ENCODE results near the gene PCBP2.
A peak's percentile ranks its signal among the peaks of the same experiment; 100 is the strongest.

The PCBP2 gene

GRCh38 chr12:53507603-53507885 lies 55.6 kb downstream of the PCBP2 start:
- no peak overlapping the region for H3K27ac ChIP-seq (ENCODE audit: low read depth, low read length)
- H3K23ac ChIP-seq (ENCODE audit: low read length) = no peak overlapping the region
- H2BK15ac ChIP-seq (replicated peaks; ENCODE audit: low read depth) = no peak overlapping the region
- no peak for DNase-seq
- H4K8ac ChIP-seq (ENCODE audit: low read depth, low read length) = no peak overlapping the region
- H2BK5ac ChIP-seq (ENCODE audit: low read length) = no peak overlapping the region
- H3K27me3 ChIP-seq (ENCODE audit: insufficient read depth, low read length, poor library complexity) = no peaks in the 10 kb centered on the region
- peaks cover 2% of the 10 kb centered on the region for H3K79me1 ChIP-seq (ENCODE audit: low read length)
- no peak overlapping the region for H3K4ac ChIP-seq (ENCODE audit: low read depth, low read length)
- H3K4me3 ChIP-seq (ENCODE audit: low read length) = no peak overlapping the region
- no peak overlapping the region for H4K5ac ChIP-seq (ENCODE audit: low read length)
- H2AK5ac ChIP-seq (ENCODE audit: low read length) = no peak overlapping the region
- H3K4me1 ChIP-seq (ENCODE audit: control insufficient read depth, low read depth, low read length) = no peaks in the 10 kb centered on the region
- H3K36me3 ChIP-seq (ENCODE audit: control insufficient read depth, insufficient read depth, low read length) = no peaks in the 10 kb centered on the region
- WGBS (ENCODE audit: extremely low coverage, insufficient coverage, low lambda C conversion rate) = no CpG with 5 or more reads among the region's 4 CpGs
- H3K4me2 ChIP-seq (ENCODE audit: low read length) = no peak overlapping the region
- H3K79me2 ChIP-seq (ENCODE audit: control insufficient read depth, insufficient read depth, low read length) = no peaks in the 10 kb centered on the region
- no peak overlapping the region for H3K18ac ChIP-seq (ENCODE audit: low read length)
- H2BK120ac ChIP-seq (ENCODE audit: low read depth, low read length) = no peak overlapping the region
- no peak overlapping the region for H3K56ac ChIP-seq (ENCODE audit: low read length)
- no peak overlapping the region for H3K9ac ChIP-seq (ENCODE audit: low read length)

DNA sequence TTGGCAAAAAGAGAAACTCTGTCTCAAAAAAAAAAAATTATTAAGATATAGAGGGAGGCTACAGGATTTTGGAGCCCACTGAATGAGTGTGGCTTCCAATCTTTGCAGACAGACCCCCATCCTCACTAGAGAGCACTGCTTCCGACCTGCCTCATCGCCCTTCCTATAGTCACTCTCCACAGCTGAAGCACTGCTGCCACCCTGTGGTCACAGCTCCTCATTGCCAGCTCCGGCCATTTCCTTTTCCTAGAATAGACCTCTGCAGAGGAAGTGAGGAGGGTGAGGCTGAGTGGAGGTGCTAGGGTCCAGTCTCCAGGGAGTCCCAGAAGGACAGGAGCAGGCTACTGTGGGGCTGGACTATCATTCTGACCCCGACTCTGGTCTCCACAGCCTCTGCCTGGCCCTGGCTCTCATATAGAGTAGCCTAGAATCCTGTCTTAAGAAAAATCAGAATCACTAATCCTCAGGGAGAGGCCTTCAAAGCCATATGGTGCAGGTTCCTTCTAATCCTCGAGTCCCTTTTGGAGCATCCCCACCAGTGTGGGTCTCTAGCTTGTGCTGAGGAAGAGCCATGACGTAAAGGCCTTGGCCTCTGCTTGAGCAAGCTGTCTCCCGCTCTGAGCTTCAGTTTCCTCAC lies 56.8 kb downstream of the PCBP2 start:
- peaks cover 1% of the 10 kb centered on the region for H3K79me1 ChIP-seq (ENCODE audit: low read length)
- no peak overlapping the region for H2BK5ac ChIP-seq (ENCODE audit: low read length)
- H3K4me1 ChIP-seq (ENCODE audit: control insufficient read depth, low read depth, low read length) = no peaks in the 10 kb centered on the region
- H4K8ac ChIP-seq (ENCODE audit: low read depth, low read length) = no peak overlapping the region
- no peak overlapping the region for H3K4me3 ChIP-seq (ENCODE audit: low read length)
- H3K27ac ChIP-seq (ENCODE audit: low read depth, low read length) = no peak overlapping the region
- H3K4me2 ChIP-seq (ENCODE audit: low read length) = no peak overlapping the region
- no peak overlapping the region for H4K5ac ChIP-seq (ENCODE audit: low read length)
- peak overlapping the region; percentile 22 for H3K9ac ChIP-seq (ENCODE audit: low read length)
- H3K18ac ChIP-seq (ENCODE audit: low read length) = no peak overlapping the region
- DNase-seq = peak; percentile 89
- no peak overlapping the region for H3K4ac ChIP-seq (ENCODE audit: low read depth, low read length)
- H3K36me3 ChIP-seq (ENCODE audit: control insufficient read depth, insufficient read depth, low read length) = peaks cover under 1% of the 10 kb centered on the region
- H3K79me2 ChIP-seq (ENCODE audit: control insufficient read depth, insufficient read depth, low read length) = no peaks in the 10 kb centered on the region
- H2AK5ac ChIP-seq (ENCODE audit: low read length) = no peak overlapping the region
- H3K27me3 ChIP-seq (ENCODE audit: insufficient read depth, low read length, poor library complexity) = no peaks in the 10 kb centered on the region
- H2BK15ac ChIP-seq (replicated peaks; ENCODE audit: low read depth) = no peak overlapping the region
- no CpG with 5 or more reads among the region's 7 CpGs for WGBS (ENCODE audit: extremely low coverage, insufficient coverage, low lambda C conversion rate)
- peak overlapping the region; percentile 47 for H3K56ac ChIP-seq (ENCODE audit: low read length)
- no peak overlapping the region for H3K23ac ChIP-seq (ENCODE audit: low read length)
- no peak overlapping the region for H2BK120ac ChIP-seq (ENCODE audit: low read depth, low read length)

- Histone ChIP-seq H2AK5ac (ENCODE audit: low read length) (no peak overlapping the region), H2BK5ac (ENCODE audit: low read length) (no peak overlapping the region), H3K23ac (ENCODE audit: low read length) (no peak overlapping the region), H3K4ac (ENCODE audit: low read depth, low read length) (no peak overlapping the region), H4K5ac (ENCODE audit: low read length) (no peak overlapping the region), H3K4me1 (ENCODE audit: control insufficient read depth, low read depth, low read length) (no peaks in the 10 kb centered on the region), H3K79me1 (ENCODE audit: low read length) (no peaks in the 10 kb centered on the region), H3K36me3 (ENCODE audit: control insufficient read depth, insufficient read depth, low read length) (peaks cover 1% of the 10 kb centered on the region), H2BK120ac (ENCODE audit: low read depth, low read length) (no peak overlapping the region), H3K56ac (ENCODE audit: low read length) (no peak overlapping the region), H3K27me3 (ENCODE audit: insufficient read depth, low read length, poor library complexity) (no peaks in the 10 kb centered on the region), H3K79me2 (ENCODE audit: control insufficient read depth, insufficient read depth, low read length) (no peaks in the 10 kb centered on the region), H3K4me2 (ENCODE audit: low read length) (no peak overlapping the region), H3K18ac (ENCODE audit: low read length) (no peak overlapping the region), H2BK15ac (replicated peaks; ENCODE audit: low read depth) (no peak overlapping the region), H4K8ac (ENCODE audit: low read depth, low read length) (no peak overlapping the region), H3K9ac (ENCODE audit: low read length) (no peak overlapping the region), H3K27ac (ENCODE audit: low read depth, low read length) (no peak overlapping the region), H3K4me3 (ENCODE audit: low read length) (no peak overlapping the region)
- WGBS (ENCODE audit: extremely low coverage, insufficient coverage, low lambda C conversion rate) = no CpG with 5 or more reads among the region's 9 CpGs
- DNase-seq = no peak
Measured at GRCh38 chr12:53510181-53510812, 58.4 kb downstream of the PCBP2 start.

GRCh38 chr12:53513712-53514410 lies 62.0 kb downstream of the PCBP2 start:
- no peak overlapping the region for H3K23ac ChIP-seq (ENCODE audit: low read length)
- no peak overlapping the region for H4K8ac ChIP-seq (ENCODE audit: low read depth, low read length)
- DNase-seq = no peak
- no peak overlapping the region for H3K4me3 ChIP-seq (ENCODE audit: low read length)
- no peaks in the 10 kb centered on the region for H3K79me1 ChIP-seq (ENCODE audit: low read length)
- H2AK5ac ChIP-seq (ENCODE audit: low read length) = no peak overlapping the region
- H3K36me3 ChIP-seq (ENCODE audit: control insufficient read depth, insufficient read depth, low read length) = peaks cover 1% of the 10 kb centered on the region
- H3K4me2 ChIP-seq (ENCODE audit: low read length) = no peak overlapping the region
- H3K9ac ChIP-seq (ENCODE audit: low read length) = no peak overlapping the region
- no peak overlapping the region for H3K56ac ChIP-seq (ENCODE audit: low read length)
- no peak overlapping the region for H3K18ac ChIP-seq (ENCODE audit: low read length)
- H3K27ac ChIP-seq (ENCODE audit: low read depth, low read length) = no peak overlapping the region
- H3K4me1 ChIP-seq (ENCODE audit: control insufficient read depth, low read depth, low read length) = no peaks in the 10 kb centered on the region
- no peaks in the 10 kb centered on the region for H3K27me3 ChIP-seq (ENCODE audit: insufficient read depth, low read length, poor library complexity)
- no peaks in the 10 kb centered on the region for H3K79me2 ChIP-seq (ENCODE audit: control insufficient read depth, insufficient read depth, low read length)
- H4K5ac ChIP-seq (ENCODE audit: low read length) = no peak overlapping the region
- WGBS (ENCODE audit: extremely low coverage, insufficient coverage, low lambda C conversion rate) = no CpG with 5 or more reads among the region's 6 CpGs
- H2BK5ac ChIP-seq (ENCODE audit: low read length) = no peak overlapping the region
- no peak overlapping the region for H2BK120ac ChIP-seq (ENCODE audit: low read depth, low read length)
- no peak overlapping the region for H3K4ac ChIP-seq (ENCODE audit: low read depth, low read length)
- no peak overlapping the region for H2BK15ac ChIP-seq (replicated peaks; ENCODE audit: low read depth)

GRCh38 chr12:53514628-53515290 lies 62.9 kb downstream of the PCBP2 start:
- no peak overlapping the region for H2AK5ac ChIP-seq (ENCODE audit: low read length)
- H2BK120ac ChIP-seq (ENCODE audit: low read depth, low read length) = no peak overlapping the region
- WGBS (ENCODE audit: extremely low coverage, insufficient coverage, low lambda C conversion rate) = no CpG with 5 or more reads among the region's 6 CpGs
- H4K5ac ChIP-seq (ENCODE audit: low read length) = no peak overlapping the region
- H3K79me1 ChIP-seq (ENCODE audit: low read length) = no peaks in the 10 kb centered on the region
- no peak overlapping the region for H3K9ac ChIP-seq (ENCODE audit: low read length)
- H4K8ac ChIP-seq (ENCODE audit: low read depth, low read length) = no peak overlapping the region
- H2BK5ac ChIP-seq (ENCODE audit: low read length) = no peak overlapping the region
- H3K56ac ChIP-seq (ENCODE audit: low read length) = no peak overlapping the region
- no peaks in the 10 kb centered on the region for H3K79me2 ChIP-seq (ENCODE audit: control insufficient read depth, insufficient read depth, low read length)
- H2BK15ac ChIP-seq (replicated peaks; ENCODE audit: low read depth) = no peak overlapping the region
- H3K4me1 ChIP-seq (ENCODE audit: control insufficient read depth, low read depth, low read length) = no peaks in the 10 kb centered on the region
- no peaks in the 10 kb centered on the region for H3K27me3 ChIP-seq (ENCODE audit: insufficient read depth, low read length, poor library complexity)
- H3K18ac ChIP-seq (ENCODE audit: low read length) = no peak overlapping the region
- H3K4me3 ChIP-seq (ENCODE audit: low read length) = no peak overlapping the region
- H3K4ac ChIP-seq (ENCODE audit: low read depth, low read length) = no peak overlapping the region
- no peak overlapping the region for H3K4me2 ChIP-seq (ENCODE audit: low read length)
- no peak for DNase-seq
- H3K27ac ChIP-seq (ENCODE audit: low read depth, low read length) = no peak overlapping the region
- H3K36me3 ChIP-seq (ENCODE audit: control insufficient read depth, insufficient read depth, low read length) = peaks cover 1% of the 10 kb centered on the region
- H3K23ac ChIP-seq (ENCODE audit: low read length) = no peak overlapping the region

Data from mesendoderm (in vitro differentiated cells).